K562 (cell line): ENCODE data around the gene TM7SF2. TPM values are rescaled to one million over a fixed set of nuclear protein-coding genes. Genes with fewer than 3 reads are reported as not detected.

ENCODE experiments used
- CLOCK ChIP-seq: fragments of 250-450 bp; sonication (Bioruptor Pico); IDR thresholded peaks from 2 replicates; pipeline ENCODE4 v1.4.0; 2020; ENCODE audit warnings: mild to moderate bottlenecking, moderate library complexity, borderline replicate concordance
- GATA2 ChIP-seq: sonication (generic); formaldehyde crosslinking; IDR thresholded peaks from 2 replicates; pipeline ENCODE4 v1.4.0; 2020; ENCODE audit warnings: mild to moderate bottlenecking, missing genetic modification reagents
- GTF2E2 ChIP-seq: fragments of 200-800 bp; sonication (Bioruptor generic); IDR thresholded peaks from 2 replicates; pipeline ENCODE4 v1.6.1; 2016; ENCODE audit warnings: missing genetic modification characterization, missing compliant biosample characterization
- HDAC6 ChIP-seq: IDR thresholded peaks from 2 replicates; pipeline ENCODE4 v1.6.1; 2012; ENCODE audit warnings: low read depth, mild to moderate bottlenecking, control low read depth, inconsistent platforms, low read length, moderate library complexity
- KAT2B ChIP-seq: IDR thresholded peaks from one replicate; pipeline ENCODE4 v1.6.1; 2012; ENCODE audit warnings: low read depth, mild to moderate bottlenecking, control low read depth, inconsistent platforms, low read length, moderate library complexity
- KDM1A ChIP-seq, 2 experiments: fragments of 450-650 bp; IDR thresholded peaks; 2 replicates each; pipeline ENCODE4 v1.6.1; 2016; ENCODE audit warnings: mild to moderate bottlenecking in 2 of 2
- MTA1 ChIP-seq: fragments of 450-650 bp; IDR thresholded peaks from 2 replicates; pipeline ENCODE4 v1.6.1; 2017; ENCODE audit warnings: borderline replicate concordance
- NCOR1 ChIP-seq: fragments of 450-650 bp; IDR thresholded peaks from 2 replicates; pipeline ENCODE4 v1.6.1; 2016; ENCODE audit warnings: mild to moderate bottlenecking, moderate library complexity
- RBFOX2 ChIP-seq: fragments of 200-400 bp; formaldehyde crosslinking; IDR thresholded peaks from 2 replicates; pipeline ENCODE4 v1.6.1; 2017; ENCODE audit warnings: low read depth, mild to moderate bottlenecking, low read length, moderate library complexity
- SMARCE1 ChIP-seq: fragments of 450-650 bp; IDR thresholded peaks from 2 replicates; pipeline ENCODE4 v1.7.1; 2016; ENCODE audit warnings: mild to moderate bottlenecking
- TEAD1 ChIP-seq, 2 experiments: fragments of 450-650 bp in 1 of 2; sonication (generic) in 1 of 2; formaldehyde crosslinking; IDR thresholded peaks; 2 replicates each; pipeline versions ENCODE4 v1.4.0 to v1.8.0; 2020 to 2022; ENCODE audit warnings: mild to moderate bottlenecking in 2 of 2, missing genetic modification reagents in 1 of 2
- YBX1 ChIP-seq: fragments of 450-650 bp; IDR thresholded peaks from 2 replicates; pipeline ENCODE4 v1.7.1; 2016; ENCODE audit warnings: mild to moderate bottlenecking
- ZSCAN32 ChIP-seq: fragments of 450-650 bp; formaldehyde crosslinking; IDR thresholded peaks from 2 replicates; pipeline ENCODE4 v1.4.0; 2020; ENCODE audit warnings: mild to moderate bottlenecking, moderate library complexity
- polyA plus RNA-seq, 8 experiments: library from polyadenylated mRNA; depleted of rRNA in 4 of 8; stranded (reverse) in 5 of 8; unstranded in 3 of 8; fragments of >200 nt; fragmentation: Nextera tagmentation in 2 of 8; fragmentation: Illumina TruSeq in 1 of 8; extraction: Ambion mirVana in 2 of 8; extraction: Trizol in 1 of 8; gene quantifications; 2 replicates each; pipeline versions ENCODE4 v1.2.1 to v1.2.3, GENCODE V29; 2011 to 2014; ENCODE audit warnings: inconsistent platforms in 1 of 8, missing spikeins in 1 of 8
- total RNA-seq, 7 experiments: library from RNA; depleted of rRNA in 6 of 7; stranded (reverse); fragments of >200 nt in 6 of 7; fragmentation: Illumina TruSeq in 2 of 7; extraction: Trizol in 2 of 7; gene quantifications; 2 replicates each; pipeline versions ENCODE4 v1.2.1 to v1.2.3, GENCODE V29; 2011 to 2021; ENCODE audit warnings: low replicate concordance in 1 of 7
- TF ChIP-seq, protein P1 (sequence below), 2 experiments: fragments of 450-650 bp in 1 of 2; IDR thresholded peaks; 2 replicates each; pipeline ENCODE4 v1.6.1; 2011 to 2017; ENCODE audit warnings: low read depth in 2 of 2, antibody characterized with exemption in 1 of 2, borderline replicate concordance in 1 of 2, low read length in 1 of 2, mild to moderate bottlenecking in 1 of 2, mixed read lengths in 1 of 2; ENCODE audit not compliant: control insufficient read depth in 1 of 2
- TF ChIP-seq, protein P2 (sequence below): sonication (generic); formaldehyde crosslinking; IDR thresholded peaks from 2 replicates; pipeline ENCODE4 v1.8.0; 2022; ENCODE audit warnings: mild to moderate bottlenecking, missing genetic modification reagents
- TF ChIP-seq, protein P3 (sequence below): fragments of 450-650 bp; IDR thresholded peaks from 2 replicates; pipeline ENCODE4 v1.6.1; 2016

Gene TM7SF2
- total and polyA plus RNA-seq, 9 of the 15 experiments (the other 6 are each of a cell fraction or from before 2014, with no cell fraction given): 1.2 to 22.0 (median 14.3) TPM

DNA sequence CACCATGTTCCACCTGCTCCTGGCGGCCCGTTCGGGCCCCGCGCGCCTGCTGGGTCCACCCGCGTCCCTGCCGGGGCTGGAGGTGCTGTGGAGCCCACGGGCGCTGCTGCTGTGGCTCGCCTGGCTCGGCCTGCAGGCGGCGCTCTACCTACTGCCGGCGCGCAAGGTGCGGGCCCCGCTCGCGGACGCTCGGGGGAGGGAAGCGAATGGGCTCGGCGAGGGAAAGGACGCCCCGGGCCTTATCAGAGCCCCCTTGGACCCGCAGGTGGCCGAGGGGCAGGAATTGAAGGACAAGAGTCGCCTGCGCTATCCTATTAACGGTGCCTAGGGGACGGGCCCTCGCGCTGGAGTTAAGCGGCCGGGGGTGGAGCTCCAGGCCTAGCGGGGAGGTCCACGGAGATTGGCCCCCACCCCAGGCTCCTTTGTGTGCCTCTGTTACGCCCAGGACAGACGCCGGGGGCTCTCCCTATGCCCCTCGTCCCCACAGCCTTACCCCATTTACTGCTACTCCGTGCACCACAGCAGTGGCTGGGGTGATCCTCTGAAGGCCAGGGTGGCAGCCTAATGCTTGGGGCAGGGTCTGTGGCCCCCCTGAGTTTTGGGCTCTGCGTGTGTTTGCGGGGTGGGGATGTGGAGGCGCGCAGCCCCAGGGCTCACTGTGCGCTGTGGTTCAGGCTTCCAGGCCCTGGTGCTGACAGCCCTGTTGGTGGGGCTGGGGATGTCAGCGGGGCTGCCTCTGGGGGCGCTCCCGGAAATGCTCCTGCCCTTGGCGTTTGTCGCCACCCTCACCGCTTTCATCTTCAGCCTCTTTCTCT lies 1.1 kb downstream of the TM7SF2 start (continued):
- TF ChIP-seq, protein P1, sequence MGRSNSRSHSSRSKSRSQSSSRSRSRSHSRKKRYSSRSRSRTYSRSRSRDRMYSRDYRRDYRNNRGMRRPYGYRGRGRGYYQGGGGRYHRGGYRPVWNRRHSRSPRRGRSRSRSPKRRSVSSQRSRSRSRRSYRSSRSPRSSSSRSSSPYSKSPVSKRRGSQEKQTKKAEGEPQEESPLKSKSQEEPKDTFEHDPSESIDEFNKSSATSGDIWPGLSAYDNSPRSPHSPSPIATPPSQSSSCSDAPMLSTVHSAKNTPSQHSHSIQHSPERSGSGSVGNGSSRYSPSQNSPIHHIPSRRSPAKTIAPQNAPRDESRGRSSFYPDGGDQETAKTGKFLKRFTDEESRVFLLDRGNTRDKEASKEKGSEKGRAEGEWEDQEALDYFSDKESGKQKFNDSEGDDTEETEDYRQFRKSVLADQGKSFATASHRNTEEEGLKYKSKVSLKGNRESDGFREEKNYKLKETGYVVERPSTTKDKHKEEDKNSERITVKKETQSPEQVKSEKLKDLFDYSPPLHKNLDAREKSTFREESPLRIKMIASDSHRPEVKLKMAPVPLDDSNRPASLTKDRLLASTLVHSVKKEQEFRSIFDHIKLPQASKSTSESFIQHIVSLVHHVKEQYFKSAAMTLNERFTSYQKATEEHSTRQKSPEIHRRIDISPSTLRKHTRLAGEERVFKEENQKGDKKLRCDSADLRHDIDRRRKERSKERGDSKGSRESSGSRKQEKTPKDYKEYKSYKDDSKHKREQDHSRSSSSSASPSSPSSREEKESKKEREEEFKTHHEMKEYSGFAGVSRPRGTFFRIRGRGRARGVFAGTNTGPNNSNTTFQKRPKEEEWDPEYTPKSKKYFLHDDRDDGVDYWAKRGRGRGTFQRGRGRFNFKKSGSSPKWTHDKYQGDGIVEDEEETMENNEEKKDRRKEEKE (IDR thresholded peaks at IDR 0.05; ENCODE audit: borderline replicate concordance in 1 of 2, control insufficient read depth in 1 of 2, low read depth in 2 of 2, low read length in 1 of 2): 0 out of 4 replicates have a peak, but pooled peaks of 1 of the 2 experiments have one; percentile 24
- 0 out of 2 replicates have a peak, but pooled peaks have one; percentile 54 for TF ChIP-seq RBFOX2
- TF ChIP-seq, protein P2, sequence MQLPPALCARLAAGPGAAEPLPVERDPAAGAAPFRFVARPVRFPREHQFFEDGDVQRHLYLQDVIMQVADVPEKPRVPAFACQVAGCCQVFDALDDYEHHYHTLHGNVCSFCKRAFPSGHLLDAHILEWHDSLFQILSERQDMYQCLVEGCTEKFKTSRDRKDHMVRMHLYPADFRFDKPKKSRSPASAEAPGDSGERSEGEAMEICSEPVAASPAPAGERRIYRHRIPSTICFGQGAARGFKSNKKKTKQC (CRISPR knock-in tag): peak; percentile 77; the same call in 1 of the 2 replicates
- peak; percentile 45 for TF ChIP-seq NCOR1
- no peak for TF ChIP-seq YBX1
- no peak for TF ChIP-seq CLOCK (CRISPR knock-in tag)
- TF ChIP-seq HDAC6: no peak
- TF ChIP-seq SMARCE1: peak; percentile 15; the same call in 1 of the 2 replicates
- peak; percentile 77 for TF ChIP-seq MTA1
- TF ChIP-seq, protein P3, sequence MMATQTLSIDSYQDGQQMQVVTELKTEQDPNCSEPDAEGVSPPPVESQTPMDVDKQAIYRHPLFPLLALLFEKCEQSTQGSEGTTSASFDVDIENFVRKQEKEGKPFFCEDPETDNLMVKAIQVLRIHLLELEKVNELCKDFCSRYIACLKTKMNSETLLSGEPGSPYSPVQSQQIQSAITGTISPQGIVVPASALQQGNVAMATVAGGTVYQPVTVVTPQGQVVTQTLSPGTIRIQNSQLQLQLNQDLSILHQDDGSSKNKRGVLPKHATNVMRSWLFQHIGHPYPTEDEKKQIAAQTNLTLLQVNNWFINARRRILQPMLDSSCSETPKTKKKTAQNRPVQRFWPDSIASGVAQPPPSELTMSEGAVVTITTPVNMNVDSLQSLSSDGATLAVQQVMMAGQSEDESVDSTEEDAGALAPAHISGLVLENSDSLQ: peak; percentile 49; the same call in 1 of the 2 replicates
- TF ChIP-seq ZSCAN32: no peak
- TF ChIP-seq KDM1A (IDR thresholded peaks at IDR 0.05): no peak
- no peak for TF ChIP-seq GTF2E2 (tag)
- no peak for TF ChIP-seq TEAD1 (CRISPR knock-in tag; IDR thresholded peaks at IDR 0.05)
- TF ChIP-seq KAT2B: no peak
- no peak for TF ChIP-seq GATA2 (CRISPR knock-in tag)
